GM21423 (cell line): ENCODE measurements around the gene OBSCN.

Experiments
- ATAC-seq: cut with Tn5 transposase; IDR thresholded peaks from one replicate; pipeline ENCODE4 v1.9.1; 2021; ENCODE audit warnings: mild to moderate bottlenecking, moderate library complexity; ENCODE audit not compliant: unreplicated experiment

OBSCN gene

GRCh38 chr1:228316589-228317387 lies 108.9 kb downstream of the OBSCN start:
- no peak for ATAC-seq

GRCh38 chr1:228317411-228317828 lies 109.6 kb downstream of the OBSCN start:
- ATAC-seq = no peak

GRCh38 chr1:228317891-228318810 lies 110.3 kb downstream of the OBSCN start:
- no peak for ATAC-seq

DNA sequence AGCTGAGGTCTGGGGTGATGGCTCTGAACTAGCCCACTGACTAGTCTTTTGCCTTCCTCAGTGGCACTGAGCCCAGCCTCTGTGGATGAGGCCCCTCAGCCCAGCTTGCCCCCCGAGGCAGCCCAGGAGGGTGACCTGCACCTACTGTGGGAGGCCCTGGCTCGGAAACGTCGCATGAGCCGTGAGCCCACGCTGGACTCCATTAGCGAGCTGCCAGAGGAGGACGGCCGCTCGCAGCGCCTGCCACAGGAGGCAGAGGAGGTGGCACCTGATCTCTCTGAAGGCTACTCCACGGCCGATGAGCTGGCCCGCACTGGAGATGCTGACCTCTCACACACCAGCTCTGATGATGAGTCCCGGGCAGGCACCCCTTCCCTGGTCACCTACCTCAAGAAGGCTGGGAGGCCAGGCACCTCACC lies 111.0 kb downstream of the OBSCN start:
- ATAC-seq = no peak

- no peak for ATAC-seq
Observed at GRCh38 chr1:228319352-228320088, 111.7 kb downstream of the OBSCN start.

DNA sequence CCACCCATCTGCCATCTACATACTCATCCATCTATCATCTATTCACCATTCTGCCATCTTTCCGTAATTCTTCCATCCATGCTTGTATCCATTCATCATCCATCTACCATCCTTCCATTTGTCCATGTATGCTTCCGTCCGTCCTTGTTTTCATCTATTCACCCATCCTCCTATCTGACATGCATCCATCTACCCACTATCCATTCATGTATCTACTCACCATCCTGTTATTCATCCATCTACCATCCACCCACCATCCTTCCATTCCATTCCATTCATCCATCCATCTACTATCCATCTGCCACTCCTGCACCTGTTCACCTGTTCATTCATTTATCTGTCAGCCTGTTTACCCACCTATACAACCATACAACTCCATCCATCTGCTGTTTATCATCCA lies 112.5 kb downstream of the OBSCN start:
- ATAC-seq = no peak

DNA sequence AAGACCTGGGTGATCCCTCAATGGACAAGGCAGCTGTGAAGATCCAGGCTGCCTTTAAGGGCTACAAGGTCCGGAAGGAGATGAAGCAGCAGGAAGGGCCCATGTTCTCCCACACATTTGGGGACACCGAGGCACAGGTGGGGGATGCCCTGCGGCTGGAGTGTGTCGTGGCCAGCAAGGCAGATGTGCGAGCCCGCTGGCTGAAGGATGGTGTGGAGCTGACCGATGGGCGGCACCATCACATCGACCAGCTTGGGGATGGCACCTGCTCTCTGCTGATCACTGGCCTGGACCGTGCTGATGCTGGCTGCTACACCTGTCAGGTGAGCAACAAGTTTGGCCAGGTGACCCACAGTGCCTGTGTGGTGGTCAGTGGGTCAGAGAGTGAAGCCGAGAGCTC lies 113.6 kb downstream of the OBSCN start:
- no peak for ATAC-seq

DNA sequence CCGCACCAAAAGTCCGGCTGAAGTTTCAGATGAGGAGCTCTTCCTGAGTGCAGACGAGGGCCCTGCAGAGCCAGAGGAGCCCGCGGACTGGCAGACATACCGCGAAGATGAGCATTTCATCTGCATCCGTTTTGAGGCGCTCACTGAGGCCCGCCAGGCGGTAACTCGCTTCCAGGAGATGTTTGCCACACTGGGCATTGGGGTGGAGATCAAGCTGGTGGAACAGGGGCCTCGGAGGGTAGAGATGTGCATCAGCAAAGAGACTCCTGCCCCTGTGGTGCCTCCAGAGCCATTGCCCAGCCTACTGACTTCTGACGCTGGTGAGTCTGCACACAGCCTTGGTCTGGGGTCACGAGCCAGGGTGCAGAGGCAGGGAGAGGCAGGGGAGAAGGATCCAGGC lies 114.1 kb downstream of the OBSCN start:
- no peak for ATAC-seq

DNA sequence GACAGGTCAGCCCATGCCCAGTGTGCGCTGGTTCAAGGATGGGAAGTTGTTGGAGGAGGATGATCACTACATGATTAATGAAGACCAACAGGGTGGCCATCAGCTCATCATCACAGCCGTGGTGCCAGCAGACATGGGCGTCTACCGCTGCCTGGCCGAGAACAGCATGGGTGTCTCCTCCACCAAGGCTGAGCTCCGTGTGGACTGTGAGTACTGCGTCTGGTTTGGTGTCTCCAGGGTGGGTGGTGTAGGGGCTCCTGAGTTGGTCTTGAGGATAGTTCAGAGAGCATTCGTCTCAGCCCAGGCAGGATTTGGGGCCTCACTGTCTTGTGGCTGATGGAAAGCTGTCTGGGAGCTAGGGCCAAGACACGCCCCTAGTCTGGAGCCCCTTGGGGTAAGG lies 115.6 kb downstream of the OBSCN start:
- ATAC-seq = no peak

DNA sequence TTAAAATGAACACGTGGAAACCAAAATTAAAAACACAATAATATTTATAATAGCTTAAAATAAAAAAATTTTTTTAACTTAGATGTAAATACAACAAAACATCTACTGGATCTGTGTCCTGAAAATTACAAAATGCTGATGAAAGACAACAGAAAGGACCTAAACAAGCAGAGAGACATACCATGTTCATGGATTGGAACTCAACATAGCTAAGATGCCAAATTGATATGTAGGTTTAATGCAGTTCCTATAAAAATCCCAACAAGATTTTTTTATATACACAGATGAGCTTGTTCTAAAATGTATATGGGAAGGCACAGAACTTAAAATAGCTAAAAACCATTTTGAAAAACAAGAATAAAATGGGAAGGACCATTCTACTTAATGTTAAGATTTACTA lies 117.4 kb downstream of the OBSCN start:
- ATAC-seq = no peak

GRCh38 chr1:228329887-228330286 lies 122.0 kb downstream of the OBSCN start:
- no peak for ATAC-seq

- no peak for ATAC-seq
Observed at GRCh38 chr1:228332797-228333738, 125.2 kb downstream of the OBSCN start.

GRCh38 chr1:228333739-228334115 lies 125.9 kb downstream of the OBSCN start:
- ATAC-seq = no peak

DNA sequence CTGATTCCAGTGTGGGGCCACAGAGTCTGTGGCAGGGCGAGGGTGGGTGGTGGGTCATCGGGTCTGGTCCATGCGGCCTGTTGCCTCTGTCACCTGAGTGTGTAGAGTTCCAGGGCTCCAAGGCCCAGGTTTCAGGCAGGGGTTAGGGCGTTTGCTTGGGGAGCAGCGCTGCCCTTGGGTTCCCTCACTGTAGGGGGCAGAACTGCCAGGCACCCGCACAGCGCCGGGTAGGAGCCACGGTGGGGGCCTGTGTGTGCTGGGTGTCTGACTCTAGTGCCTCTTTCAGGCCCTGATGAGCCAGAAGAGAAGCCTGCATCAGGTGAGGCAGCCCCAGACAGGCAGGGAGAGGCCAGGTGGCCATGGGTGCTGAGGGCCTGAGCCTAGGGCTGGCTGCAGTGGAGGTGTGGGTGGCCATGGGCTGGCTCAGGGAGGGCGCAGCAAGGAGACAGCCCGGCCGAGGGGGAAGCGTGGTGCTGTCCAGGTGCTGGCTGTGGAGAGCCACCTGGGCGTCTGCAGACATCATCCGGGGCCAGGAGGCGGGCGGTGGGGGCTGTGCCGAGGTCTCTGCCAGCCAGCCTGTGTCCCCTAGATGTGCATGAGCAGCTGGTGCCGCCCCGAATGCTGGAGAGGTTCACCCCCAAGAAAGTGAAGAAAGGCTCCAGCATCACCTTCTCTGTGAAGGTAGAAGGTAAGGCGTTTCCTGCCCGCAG lies 126.5 kb downstream of the OBSCN start:
- ATAC-seq = no peak

DNA sequence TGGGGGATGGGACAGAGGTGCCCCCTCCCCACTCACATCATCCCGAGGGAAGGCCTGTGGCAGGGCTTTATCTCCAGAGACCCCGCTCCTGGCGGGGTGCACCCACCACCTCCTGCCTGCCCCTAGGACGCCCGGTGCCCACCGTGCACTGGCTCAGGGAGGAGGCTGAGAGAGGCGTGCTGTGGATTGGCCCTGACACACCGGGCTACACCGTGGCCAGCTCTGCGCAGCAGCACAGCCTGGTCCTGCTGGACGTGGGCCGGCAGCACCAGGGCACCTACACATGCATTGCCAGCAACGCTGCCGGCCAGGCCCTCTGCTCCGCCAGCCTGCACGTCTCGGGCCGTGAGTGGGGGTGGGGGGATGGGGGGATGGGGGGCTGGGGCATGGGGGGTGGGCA lies 127.1 kb downstream of the OBSCN start:
- ATAC-seq = no peak

DNA sequence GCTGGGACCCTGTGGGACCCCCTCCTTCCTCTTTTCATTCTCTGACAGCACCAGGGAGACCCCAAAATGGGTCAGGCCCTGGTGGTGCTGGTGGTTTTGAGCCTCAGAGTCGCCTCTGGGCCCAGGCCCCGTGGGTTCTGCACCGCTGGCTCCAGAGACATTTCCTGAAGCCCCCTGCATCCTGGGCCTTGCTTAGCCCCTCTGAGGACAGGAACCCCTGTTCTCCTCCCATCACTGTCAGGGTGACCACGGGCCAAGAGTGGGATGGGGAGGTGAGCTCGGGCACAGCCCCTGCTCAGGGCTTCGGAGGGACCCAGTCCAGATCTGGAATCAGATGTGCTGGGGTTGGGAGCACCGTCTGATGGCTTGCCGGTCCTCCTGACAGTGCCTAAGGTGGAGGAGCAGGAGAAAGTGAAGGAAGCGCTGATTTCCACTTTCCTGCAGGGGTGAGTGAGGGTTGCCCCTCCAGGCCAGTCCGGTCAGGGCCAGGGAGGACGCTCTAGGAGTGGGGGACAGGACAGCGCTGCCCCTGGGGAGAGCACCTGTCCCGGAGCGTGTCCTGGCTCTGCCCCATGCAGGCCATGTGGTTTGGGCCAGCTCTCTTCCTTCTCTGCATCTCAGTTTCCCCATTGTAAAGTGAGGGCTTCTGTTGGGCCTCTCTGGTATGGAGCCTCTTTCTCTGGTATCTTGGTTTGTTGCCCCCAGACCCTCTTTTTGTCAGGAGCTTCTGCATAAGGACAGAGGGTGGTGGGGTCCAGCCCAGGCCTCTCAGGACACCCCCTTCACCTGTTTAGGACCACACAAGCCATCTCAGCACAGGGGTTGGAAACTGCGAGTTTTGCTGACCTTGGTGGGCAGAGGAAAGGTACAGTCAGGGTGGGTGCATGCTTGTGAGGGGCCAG lies 127.8 kb downstream of the OBSCN start:
- no peak for ATAC-seq

GRCh38 chr1:228336308-228337030 lies 128.6 kb downstream of the OBSCN start:
- no peak for ATAC-seq

DNA sequence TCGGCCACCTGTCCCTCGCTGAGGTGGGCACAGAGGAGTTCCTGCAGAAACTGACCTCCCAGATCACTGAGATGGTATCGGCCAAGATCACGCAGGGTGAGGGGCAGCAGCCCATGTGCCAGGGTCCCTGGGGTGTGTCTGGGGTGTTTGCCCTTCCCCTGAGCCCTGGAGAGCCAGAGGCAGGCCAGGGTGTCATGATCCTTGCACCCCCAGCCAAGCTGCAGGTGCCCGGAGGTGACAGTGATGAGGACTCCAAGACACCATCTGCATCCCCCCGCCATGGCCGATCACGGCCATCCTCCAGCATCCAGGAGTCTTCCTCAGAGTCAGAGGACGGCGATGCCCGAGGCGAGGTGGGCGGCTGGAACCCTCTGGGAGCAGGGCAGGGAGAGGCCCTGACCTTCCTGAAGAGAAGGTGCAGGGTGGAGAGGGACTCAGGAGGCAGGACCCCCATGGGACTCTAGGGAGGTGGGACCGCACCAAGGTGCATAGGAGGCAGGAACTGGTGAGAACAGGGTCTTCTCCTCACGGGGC lies 129.3 kb downstream of the OBSCN start:
- no peak for ATAC-seq
